SK-N-SH treated with all-trans-retinoic acid at 6 μM for 48 hours (cell line): ENCODE results near the gene GABRR3.

Experiments
- ATAC-seq: fragments of 200-7000 bp; cut with Tn5 transposase; 3 replicates; pipeline ENCODE4 v1.9.1; 2020; ENCODE audit warnings: mild to moderate bottlenecking, moderate library complexity
- ARNTL ChIP-seq: fragments of 450-650 bp; formaldehyde crosslinking; IDR thresholded peaks from 2 replicates; pipeline ENCODE4 v1.5.0; 2020; ENCODE audit warnings: low read depth, mild to moderate bottlenecking, moderate library complexity, borderline replicate concordance
- BACH2 ChIP-seq: fragments of 250-450 bp; sonication (Bioruptor Pico); IDR thresholded peaks from 2 replicates; pipeline ENCODE4 v1.9.0; 2021; ENCODE audit warnings: mild to moderate bottlenecking, borderline replicate concordance
- CREB5 ChIP-seq: fragments of 250-450 bp; sonication (Bioruptor Pico); IDR thresholded peaks from 2 replicates; pipeline ENCODE4 v1.5.1; 2020; ENCODE audit warnings: low read depth, mild to moderate bottlenecking, moderate library complexity
- CSDC2 ChIP-seq: fragments of 250-450 bp; sonication (Bioruptor Pico); IDR thresholded peaks from 2 replicates; pipeline ENCODE4 v1.5.0; 2020; ENCODE audit warnings: mild to moderate bottlenecking, moderate library complexity
- ESRRG ChIP-seq: fragments of 250-450 bp; sonication (Bioruptor Pico); IDR thresholded peaks from 2 replicates; pipeline ENCODE4 v1.6.1; 2021; ENCODE audit warnings: mild to moderate bottlenecking
- GLIS3 ChIP-seq: fragments of 250-450 bp; sonication (Bioruptor Pico); IDR thresholded peaks from 2 replicates; pipeline ENCODE4 v1.5.0; 2020; ENCODE audit warnings: mild to moderate bottlenecking, moderate library complexity
- ISL1 ChIP-seq: fragments of 250-450 bp; sonication (Bioruptor Pico); IDR thresholded peaks from 2 replicates; pipeline ENCODE4 v2.1.2; 2022; ENCODE audit warnings: mild to moderate bottlenecking, moderate library complexity
- OSR1 ChIP-seq: fragments of 250-450 bp; sonication (Bioruptor Pico); IDR thresholded peaks from 2 replicates; pipeline ENCODE4 v1.8.0; 2022; ENCODE audit warnings: moderate library complexity, mild to moderate bottlenecking, inconsistent platforms
- PATZ1 ChIP-seq: fragments of 250-450 bp; sonication (Bioruptor Pico); IDR thresholded peaks from 2 replicates; pipeline ENCODE4 v1.8.0; 2020; ENCODE audit warnings: mild to moderate bottlenecking, moderate library complexity, borderline replicate concordance
- POU6F1 ChIP-seq: fragments of 250-450 bp; sonication (Bioruptor Pico); IDR thresholded peaks from 2 replicates; pipeline ENCODE4 v1.8.0; 2021; ENCODE audit warnings: low read depth, mild to moderate bottlenecking, moderate library complexity, borderline replicate concordance
- PPARA ChIP-seq: fragments of 250-450 bp; sonication (Bioruptor Pico); IDR thresholded peaks from 2 replicates; pipeline ENCODE4 v1.5.0; 2020; ENCODE audit warnings: mild to moderate bottlenecking, borderline replicate concordance
- RARB ChIP-seq: fragments of 250-450 bp; sonication (Bioruptor Pico); IDR thresholded peaks from 2 replicates; pipeline ENCODE4 v1.8.0; 2021; ENCODE audit warnings: mild to moderate bottlenecking, moderate library complexity
- SNAI2 ChIP-seq: fragments of 250-450 bp; sonication (Bioruptor Pico); IDR thresholded peaks from 2 replicates; pipeline ENCODE4 v1.5.0; 2020; ENCODE audit warnings: mild to moderate bottlenecking, moderate library complexity
- TCF4 ChIP-seq: fragments of 250-450 bp; sonication (Bioruptor Pico); IDR thresholded peaks from 2 replicates; pipeline ENCODE4 v1.8.0; 2021; ENCODE audit warnings: mild to moderate bottlenecking, moderate library complexity, borderline replicate concordance
- TOX ChIP-seq: fragments of 250-450 bp; sonication (Bioruptor Pico); IDR thresholded peaks from 2 replicates; pipeline ENCODE4 v1.8.0; 2021; ENCODE audit warnings: mild to moderate bottlenecking, moderate library complexity, borderline replicate concordance
- TSHZ2 ChIP-seq: fragments of 250-450 bp; sonication (Bioruptor Pico); IDR thresholded peaks from 2 replicates; pipeline ENCODE4 v1.5.0; 2020; ENCODE audit warnings: mild to moderate bottlenecking, moderate library complexity
- ZC3H10 ChIP-seq: fragments of 250-450 bp; sonication (Bioruptor Pico); IDR thresholded peaks from 2 replicates; pipeline ENCODE4 v1.5.1; 2021; ENCODE audit warnings: mild to moderate bottlenecking, moderate library complexity
- ZFP30 ChIP-seq: fragments of 450-650 bp; formaldehyde crosslinking; IDR thresholded peaks from 2 replicates; pipeline ENCODE4 v1.5.0; 2022; ENCODE audit warnings: mild to moderate bottlenecking, moderate library complexity
- ZNF565 ChIP-seq: fragments of 450-650 bp; formaldehyde crosslinking; conservative IDR thresholded peaks from 2 replicates; pipeline ENCODE4 v1.5.0; 2020; ENCODE audit warnings: low read depth, mild to moderate bottlenecking, moderate library complexity
- ZNF8 ChIP-seq: fragments of 450-650 bp; formaldehyde crosslinking; IDR thresholded peaks from 2 replicates; pipeline ENCODE4 v1.5.0; 2020; ENCODE audit warnings: mild to moderate bottlenecking, moderate library complexity

Gene GABRR3

GRCh38 chr3:98038286-98038685, 3.2 kb upstream of the GABRR3 start:
- no peak for ATAC-seq
- TF ChIP-seq CREB5 (CRISPR knock-in tag) (no peak), ZC3H10 (CRISPR knock-in tag) (no peak), ESRRG (CRISPR knock-in tag) (no peak)

GRCh38 chr3:98034486-98034885, 629 bp downstream of the GABRR3 start:
- TF ChIP-seq TCF4 (CRISPR knock-in tag) (no peak), POU6F1 (CRISPR knock-in tag) (no peak), TOX (CRISPR knock-in tag) (no peak), ESRRG (CRISPR knock-in tag) (no peak), OSR1 (CRISPR knock-in tag) (no peak), CREB5 (CRISPR knock-in tag) (no peak), PATZ1 (CRISPR knock-in tag) (no peak), TSHZ2 (no peak), ZFP30 (no peak), BACH2 (CRISPR knock-in tag) (no peak), ARNTL (CRISPR knock-in tag) (no peak), PPARA (no peak), GLIS3 (CRISPR knock-in tag) (no peak)
- ATAC-seq = no peak

GRCh38 chr3:98034036-98034435, 1.1 kb downstream of the GABRR3 start:
- no peak for ATAC-seq
- TF ChIP-seq POU6F1 (CRISPR knock-in tag) = no peak
- TF ChIP-seq ZC3H10 (CRISPR knock-in tag) = no peak
- TF ChIP-seq PATZ1 (CRISPR knock-in tag) = no peak
- no peak for TF ChIP-seq OSR1 (CRISPR knock-in tag)
- TF ChIP-seq TOX (CRISPR knock-in tag) = no peak
- no peak for TF ChIP-seq TSHZ2
- TF ChIP-seq ZFP30 = no peak
- TF ChIP-seq CSDC2 = no peak
- TF ChIP-seq RARB (CRISPR knock-in tag) = no peak
- no peak for TF ChIP-seq BACH2 (CRISPR knock-in tag)
- TF ChIP-seq ZNF565 (CRISPR knock-in tag) = no peak
- TF ChIP-seq ISL1 = no peak
- TF ChIP-seq ARNTL (CRISPR knock-in tag) = no peak
- no peak for TF ChIP-seq ZNF8 (CRISPR knock-in tag)
- TF ChIP-seq ESRRG (CRISPR knock-in tag) = no peak
- no peak for TF ChIP-seq SNAI2
